ENCODE measurements around the gene CHCHD6.

Gene CHCHD6

DNA sequence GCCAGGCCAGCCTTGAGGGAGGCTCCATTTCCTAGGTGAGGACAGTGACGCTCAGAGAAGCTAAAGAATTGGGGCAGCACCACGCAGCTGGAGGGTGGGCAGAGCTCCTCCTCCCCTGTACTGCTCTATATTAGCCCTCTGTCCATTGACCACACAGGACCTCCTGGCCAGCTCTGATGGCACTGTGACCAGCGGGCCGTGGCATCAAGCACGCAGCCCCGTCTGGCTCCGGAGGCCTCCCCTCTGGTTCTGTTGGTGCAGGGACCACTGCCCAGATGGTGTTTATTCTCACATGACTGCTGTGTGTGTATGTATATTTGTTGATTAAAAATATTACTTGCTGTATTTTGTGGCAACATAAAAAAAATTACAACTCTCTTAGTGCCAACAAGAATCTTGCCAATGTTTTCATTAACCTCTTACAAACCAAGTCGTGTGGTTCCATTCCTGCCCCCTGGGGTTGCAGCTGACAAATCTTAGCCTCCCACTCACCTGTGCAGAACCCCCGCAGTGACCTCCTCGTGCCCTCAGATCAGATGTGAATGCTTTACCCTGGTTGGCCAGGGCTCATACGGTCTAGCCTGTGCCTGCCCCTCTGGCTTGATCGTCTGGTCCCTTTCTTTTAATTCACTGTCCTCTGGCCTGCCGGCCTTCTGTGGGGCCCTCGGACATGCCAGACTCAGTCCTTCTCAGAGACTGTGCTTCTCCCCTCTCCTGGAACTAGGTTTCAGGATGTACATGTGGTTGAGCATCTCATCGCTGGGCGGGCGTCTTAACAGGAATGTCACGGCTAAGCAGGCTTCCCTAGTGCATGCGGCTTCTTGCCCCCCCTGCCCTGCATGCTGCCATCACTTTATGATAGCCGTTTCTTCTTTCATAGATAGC is 14.8 kb downstream of the CHCHD6 start:
- Mint-ChIP-seq H3K9me3 (peaks cover 13% of the 10 kb centered on the region), H3K27me3 (ENCODE audit: low read depth, poor library complexity) (peaks cover 6% of the 10 kb centered on the region), H3K4me1 (peaks cover 47% of the 10 kb centered on the region), H3K36me3 (ENCODE audit: low read depth) (peaks cover 13% of the 10 kb centered on the region), H3K4me3 (no peak overlapping the region), H3K27ac (peak overlapping the region; percentile 82)
- no peak for TF ChIP-seq CTCF (IDR thresholded peaks at IDR 0.05)
- no peak for DNase-seq

GRCh38 chr3:126720596-126720995 is 16.6 kb downstream of the CHCHD6 start:
- peaks cover 4% of the 10 kb centered on the region for H3K27me3 Mint-ChIP-seq (ENCODE audit: low read depth, poor library complexity)
- DNase-seq = no peak
- TF ChIP-seq CTCF (IDR thresholded peaks at IDR 0.05) = no peak

GRCh38 chr3:126721246-126721645 is 17.2 kb downstream of the CHCHD6 start:
- Mint-ChIP-seq H3K36me3 (ENCODE audit: low read depth) (peaks cover 37% of the 10 kb centered on the region), H3K27ac (peak overlapping the region; percentile 12), H3K4me3 (no peak overlapping the region), H3K27me3 (ENCODE audit: low read depth, poor library complexity) (peaks cover 4% of the 10 kb centered on the region), H3K4me1 (peaks cover 25% of the 10 kb centered on the region), H3K9me3 (peaks cover 38% of the 10 kb centered on the region)
- DNase-seq = no peak
- no peak for TF ChIP-seq CTCF (IDR thresholded peaks at IDR 0.05)

More at GRCh38 chr3:126720596-126720995, 16.6 kb downstream of the CHCHD6 start:
- Mint-ChIP-seq H3K9me3 (peaks cover 31% of the 10 kb centered on the region), H3K36me3 (ENCODE audit: low read depth) (peaks cover 31% of the 10 kb centered on the region), H3K4me3 (no peak overlapping the region), H3K4me1 (peaks cover 31% of the 10 kb centered on the region), H3K27ac (no peak overlapping the region)

DNA sequence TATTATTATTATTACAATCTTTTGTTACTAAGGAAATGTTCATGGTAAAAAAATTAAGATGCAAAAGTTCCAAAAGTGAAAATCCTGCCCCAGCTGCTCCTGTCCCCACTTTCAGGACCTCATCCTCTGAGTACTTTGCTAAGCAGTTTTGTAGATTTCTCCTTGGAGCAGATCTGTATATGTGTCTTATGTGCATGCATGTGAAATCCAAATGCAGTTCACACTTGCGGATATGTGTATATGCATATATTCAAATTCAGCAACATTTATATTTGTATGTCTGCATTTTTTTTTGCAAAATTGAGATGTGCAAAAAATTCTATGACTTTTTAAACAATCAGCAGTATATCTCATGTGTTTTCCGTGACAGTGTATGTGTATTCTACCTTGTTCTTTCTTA is 19.2 kb downstream of the CHCHD6 start:
- H3K27me3 Mint-ChIP-seq (ENCODE audit: low read depth, poor library complexity) = no peaks in the 10 kb centered on the region
- TF ChIP-seq CTCF (IDR thresholded peaks at IDR 0.05) = no peak
- H3K27ac Mint-ChIP-seq = no peak overlapping the region
- H3K9me3 Mint-ChIP-seq = peaks cover 43% of the 10 kb centered on the region
- H3K4me1 Mint-ChIP-seq = peaks cover 22% of the 10 kb centered on the region
- no peak for DNase-seq
- no peak overlapping the region for H3K4me3 Mint-ChIP-seq
- H3K36me3 Mint-ChIP-seq (ENCODE audit: low read depth) = peaks cover 57% of the 10 kb centered on the region

GRCh38 chr3:126723801-126724200 is 19.8 kb downstream of the CHCHD6 start:
- Mint-ChIP-seq H3K9me3 (peaks cover 43% of the 10 kb centered on the region), H3K27ac (no peak overlapping the region), H3K4me1 (peaks cover 19% of the 10 kb centered on the region), H3K4me3 (no peak overlapping the region), H3K36me3 (ENCODE audit: low read depth) (peaks cover 61% of the 10 kb centered on the region), H3K27me3 (ENCODE audit: low read depth, poor library complexity) (no peaks in the 10 kb centered on the region)
- no peak for DNase-seq
- no peak for TF ChIP-seq CTCF (IDR thresholded peaks at IDR 0.05)

DNA sequence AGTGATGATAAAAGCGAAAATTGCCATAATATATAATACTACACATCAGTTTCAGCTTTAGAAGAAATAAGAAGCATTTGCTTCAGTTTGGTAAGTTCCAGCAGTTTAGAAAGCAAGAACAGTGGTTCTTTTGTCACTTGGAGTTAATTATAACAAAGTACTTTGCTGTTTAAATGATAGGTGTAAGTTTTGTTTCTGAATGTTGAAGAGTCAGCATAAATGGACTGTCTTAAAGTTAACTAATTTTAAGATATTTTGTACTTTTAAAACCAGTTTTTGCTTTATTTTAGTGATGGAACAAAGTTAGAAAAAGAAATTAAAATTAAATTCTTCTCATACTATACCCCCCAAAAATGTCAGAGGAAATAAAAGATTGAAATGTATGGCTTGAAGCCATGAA is 24.6 kb downstream of the CHCHD6 start:
- DNase-seq = no peak
- peaks cover under 1% of the 10 kb centered on the region for H3K4me1 Mint-ChIP-seq
- no peak overlapping the region for H3K4me3 Mint-ChIP-seq
- no peak overlapping the region for H3K27ac Mint-ChIP-seq
- peaks cover 66% of the 10 kb centered on the region for H3K36me3 Mint-ChIP-seq (ENCODE audit: low read depth)
- TF ChIP-seq CTCF (IDR thresholded peaks at IDR 0.05) = no peak
- peaks cover 3% of the 10 kb centered on the region for H3K27me3 Mint-ChIP-seq (ENCODE audit: low read depth, poor library complexity)
- H3K9me3 Mint-ChIP-seq = peaks cover 31% of the 10 kb centered on the region

All from nephron progenitor cell (in vitro differentiated cells).